Astrocyte of the spinal cord (primary cell): Measurements from ENCODE around the gene CREB5.

ENCODE experiments used
- DNase-seq: peaks from one replicate; pipeline ENCODE4 v3.0.0; 2011; ENCODE audit warnings: low read depth, low spot score
- H3K4me3 ChIP-seq: 2 replicates; pipeline ENCODE4 v1.5.1; 2011; ENCODE audit warnings: low read depth, mild to moderate bottlenecking, low read length, moderate library complexity
- in situ Hi-C: cut with HindIII; loops from 2 replicates; pipeline ENCODE4 v1.10.0; 2017; ENCODE audit warnings: low sequenced_read_pairs
- TF ChIP-seq, protein P1 (sequence below): IDR thresholded peaks from 2 replicates; pipeline ENCODE4 v1.5.1; 2012; ENCODE audit warnings: low read depth, mild to moderate bottlenecking, low read length, inconsistent platforms

CREB5 gene

DNA sequence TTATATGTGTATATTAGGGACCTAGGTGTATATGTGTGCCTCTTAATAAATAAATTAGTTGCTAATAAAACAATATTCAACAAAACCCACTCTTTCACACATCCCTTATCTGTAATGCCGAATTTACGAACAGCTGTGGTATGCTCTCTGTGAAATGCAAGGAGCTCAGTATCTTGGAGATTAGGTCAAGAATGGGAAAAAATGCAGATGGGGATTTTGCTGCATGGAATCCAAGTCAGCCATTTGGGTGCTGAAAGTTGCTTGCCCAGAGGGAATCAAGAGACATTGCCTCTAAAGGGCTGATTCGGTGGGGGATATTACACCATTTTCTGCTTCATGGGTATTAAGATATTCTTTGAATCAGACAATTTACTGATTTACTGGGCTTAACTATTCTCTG, 93.5 kb downstream of the CREB5 start:
- H3K4me3 ChIP-seq = no peak overlapping the region
- DNase-seq = no peak
- in situ Hi-C loops = no loop called here
- TF ChIP-seq, protein P1, sequence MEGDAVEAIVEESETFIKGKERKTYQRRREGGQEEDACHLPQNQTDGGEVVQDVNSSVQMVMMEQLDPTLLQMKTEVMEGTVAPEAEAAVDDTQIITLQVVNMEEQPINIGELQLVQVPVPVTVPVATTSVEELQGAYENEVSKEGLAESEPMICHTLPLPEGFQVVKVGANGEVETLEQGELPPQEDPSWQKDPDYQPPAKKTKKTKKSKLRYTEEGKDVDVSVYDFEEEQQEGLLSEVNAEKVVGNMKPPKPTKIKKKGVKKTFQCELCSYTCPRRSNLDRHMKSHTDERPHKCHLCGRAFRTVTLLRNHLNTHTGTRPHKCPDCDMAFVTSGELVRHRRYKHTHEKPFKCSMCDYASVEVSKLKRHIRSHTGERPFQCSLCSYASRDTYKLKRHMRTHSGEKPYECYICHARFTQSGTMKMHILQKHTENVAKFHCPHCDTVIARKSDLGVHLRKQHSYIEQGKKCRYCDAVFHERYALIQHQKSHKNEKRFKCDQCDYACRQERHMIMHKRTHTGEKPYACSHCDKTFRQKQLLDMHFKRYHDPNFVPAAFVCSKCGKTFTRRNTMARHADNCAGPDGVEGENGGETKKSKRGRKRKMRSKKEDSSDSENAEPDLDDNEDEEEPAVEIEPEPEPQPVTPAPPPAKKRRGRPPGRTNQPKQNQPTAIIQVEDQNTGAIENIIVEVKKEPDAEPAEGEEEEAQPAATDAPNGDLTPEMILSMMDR = no peak

DNA sequence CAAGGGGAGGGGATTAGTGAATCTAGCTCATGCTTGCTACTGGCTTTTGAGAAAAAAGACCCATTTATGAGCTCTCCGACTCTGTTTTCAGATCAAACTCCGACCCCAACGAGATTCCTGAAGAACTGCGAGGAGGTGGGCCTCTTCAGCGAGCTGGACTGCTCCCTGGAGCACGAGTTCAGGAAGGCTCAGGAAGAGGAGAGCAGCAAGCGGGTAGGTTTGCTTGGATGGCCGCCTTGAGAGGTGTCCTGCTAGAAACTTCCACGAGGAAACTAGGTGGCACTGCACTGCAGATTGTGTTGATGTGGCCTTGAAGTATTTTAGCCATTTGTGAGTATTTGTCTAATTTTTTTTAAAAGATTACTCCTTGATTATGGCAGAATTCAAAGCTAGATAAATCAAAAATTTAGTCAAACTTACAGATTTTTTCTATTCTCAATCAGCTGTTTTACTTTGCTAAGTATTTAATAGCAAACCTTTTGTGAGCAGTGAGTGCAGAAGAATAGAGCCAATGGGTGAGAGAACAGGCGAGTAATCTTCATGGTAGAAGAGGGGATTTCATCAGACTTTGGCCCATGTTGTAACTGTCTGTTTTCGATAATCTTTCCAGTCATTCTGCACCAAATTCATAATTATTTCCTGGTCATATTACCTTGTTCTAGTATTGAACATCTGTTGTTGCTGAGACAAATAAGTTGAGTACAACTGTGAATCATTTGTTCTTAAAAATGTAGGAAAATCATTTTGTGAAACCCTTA, 95.4 kb downstream of the CREB5 start:
- no peak overlapping the region for H3K4me3 ChIP-seq
- TF ChIP-seq, protein P1 = no peak
- DNase-seq = no peak
- in situ Hi-C loops = no loop called here

DNA sequence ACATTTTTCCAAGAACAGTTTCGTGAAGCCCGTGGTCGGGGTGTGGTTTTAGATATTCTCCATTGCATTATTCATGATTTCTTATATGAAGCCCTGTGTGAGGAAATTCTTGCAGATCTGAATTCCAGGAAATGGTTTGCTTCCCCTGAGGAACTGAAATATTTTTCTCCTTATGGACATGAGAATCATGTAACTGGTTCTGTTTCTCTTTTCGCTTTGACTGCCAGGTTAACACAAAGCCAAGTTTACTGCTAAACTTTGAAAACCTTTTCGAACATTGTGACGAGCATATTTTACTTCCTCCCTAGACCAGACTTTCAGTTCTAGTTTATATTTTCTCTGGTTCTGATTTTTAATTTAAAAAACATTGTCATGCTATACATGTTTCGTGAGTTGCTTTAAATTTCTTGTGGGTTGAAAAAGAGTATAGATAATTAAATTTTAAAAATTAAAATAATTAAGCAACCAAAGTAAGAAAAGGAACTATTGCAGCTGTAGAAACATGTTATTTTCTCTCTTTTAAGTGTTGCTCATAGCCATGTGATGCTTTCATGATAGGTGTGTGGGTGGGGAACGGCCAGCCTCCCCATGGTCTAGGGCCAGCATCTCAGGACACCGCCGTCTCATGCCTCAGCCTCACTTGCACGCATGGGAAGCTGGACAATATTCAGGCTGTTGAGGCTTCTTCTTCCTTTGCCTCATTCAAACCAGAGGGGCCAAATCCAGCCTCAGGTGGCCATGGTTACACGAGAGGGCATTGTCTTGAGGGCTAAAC, 97.1 kb downstream of the CREB5 start:
- in situ Hi-C loops = no loop called here
- no peak for DNase-seq

DNA sequence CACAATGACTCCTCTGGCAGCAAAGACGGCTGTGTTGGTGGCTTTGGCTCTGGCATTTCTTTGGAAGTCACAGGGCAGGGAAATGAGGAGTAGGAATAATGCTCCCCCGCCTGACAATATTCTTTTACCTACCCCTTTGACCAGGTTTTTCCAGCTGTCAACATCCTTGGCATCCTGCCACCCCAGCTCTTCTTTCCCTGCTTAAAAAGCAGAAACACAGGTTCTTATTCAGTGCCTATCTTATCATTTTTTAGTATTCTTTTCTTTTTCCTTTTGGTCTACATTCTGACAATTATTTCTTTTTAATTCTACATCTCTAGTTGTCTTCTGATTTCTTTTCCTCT, 97.7 kb downstream of the CREB5 start:
- H3K4me3 ChIP-seq = no peak overlapping the region
- in situ Hi-C loops = no loop called here
- TF ChIP-seq, protein P1 = no peak
- DNase-seq = no peak

More for the DNA sequence above, 97.1 kb downstream of the CREB5 start:
- TF ChIP-seq, protein P1 = no peak
- H3K4me3 ChIP-seq = no peak overlapping the region

DNA sequence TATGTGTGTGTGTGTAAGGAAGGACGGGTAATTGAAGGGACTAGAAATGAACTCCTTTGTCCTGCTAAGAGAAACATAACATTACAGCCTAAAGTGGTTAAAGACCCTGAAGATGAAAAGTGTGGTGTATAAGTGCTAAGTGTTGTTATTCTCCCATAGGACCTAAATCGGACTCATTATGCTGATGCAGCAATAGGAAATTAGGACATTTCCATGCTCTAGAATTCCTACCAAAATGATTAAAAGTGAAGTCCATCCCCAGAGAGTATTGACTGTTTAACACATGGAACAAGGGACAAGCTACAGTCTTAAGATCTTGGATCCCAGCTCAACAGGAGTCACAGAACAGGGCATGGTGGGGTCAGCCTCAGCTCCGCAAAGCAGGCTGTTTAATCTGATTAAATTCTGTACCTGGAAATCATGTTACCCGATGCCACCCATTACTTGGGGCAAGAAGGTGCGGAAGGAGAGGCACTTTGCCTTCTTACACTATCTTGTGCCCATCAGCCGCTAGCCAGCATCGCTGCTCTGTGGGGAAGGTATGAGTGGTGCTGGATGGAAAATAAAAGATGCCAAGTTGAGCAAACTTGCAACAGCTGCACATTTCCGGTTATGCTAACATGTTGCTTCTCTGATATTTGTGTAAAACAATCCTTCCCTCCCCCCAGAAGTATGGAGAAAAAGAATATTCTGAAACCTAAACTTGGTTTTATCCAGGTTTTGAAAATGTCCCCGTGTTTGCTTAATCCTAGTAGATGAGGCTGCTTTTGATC, 100.5 kb downstream of the CREB5 start:
- in situ Hi-C loops = no loop called here
- no peak overlapping the region for H3K4me3 ChIP-seq
- TF ChIP-seq, protein P1 = no peak
- DNase-seq = no peak

DNA sequence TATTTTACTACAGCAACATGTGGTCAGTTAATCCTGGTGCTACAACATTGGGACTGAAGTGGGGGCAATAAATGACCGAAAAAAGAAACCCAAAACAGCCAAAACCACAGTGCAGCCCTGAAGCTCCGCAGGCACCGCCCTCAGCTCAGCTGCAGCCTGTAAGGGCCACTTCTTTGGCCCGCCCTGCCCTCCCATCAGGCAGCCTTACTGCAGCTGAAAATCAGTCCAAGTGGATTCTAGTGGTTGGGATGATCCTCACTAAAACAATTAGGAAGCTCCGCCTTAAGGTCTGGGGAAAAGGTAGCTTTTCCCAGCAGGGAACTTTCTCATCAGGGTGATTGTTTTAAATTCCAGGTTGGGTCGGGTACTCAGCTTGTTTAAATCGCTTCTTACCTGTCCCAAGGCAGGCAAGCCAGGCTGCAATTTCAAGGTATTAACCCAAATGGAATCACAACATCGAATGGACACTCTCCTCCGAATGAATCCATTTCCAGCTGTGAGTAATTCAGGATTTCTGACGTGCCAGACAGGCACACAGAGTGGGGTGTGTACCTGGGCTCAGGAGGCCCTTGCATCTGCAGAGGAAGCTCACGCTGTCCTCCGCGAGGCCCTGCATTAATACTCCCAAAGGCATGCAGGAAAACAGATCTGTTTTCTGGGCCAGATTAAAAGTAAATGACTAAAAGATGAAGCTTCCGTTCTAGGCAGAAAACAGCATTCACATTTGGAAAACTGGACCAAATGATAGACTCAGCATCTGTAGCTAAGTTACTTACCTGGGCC, 104.3 kb downstream of the CREB5 start:
- DNase-seq = no peak
- TF ChIP-seq, protein P1 = no peak
- in situ Hi-C loops = no loop called here
- H3K4me3 ChIP-seq = no peak overlapping the region
